T1000 (cell line): ENCODE data around the gene ZCCHC24.
A peak's percentile ranks its signal among the peaks of the same experiment; 100 is the strongest.
"Not testable (repeated sequence)": the region's sequence is repeated elsewhere in the genome, so short reads cannot be mapped to it uniquely, and the experiment has no call there.

Experiments used
- DNase-seq: peaks from one replicate; lab custom pipeline; 2025; ENCODE audit warnings: mixed read lengths; lab: John Stamatoyannopoulos, UW

ZCCHC24 gene

GRCh38 chr10:79346012-79346340 is 99.4 kb downstream of the ZCCHC24 start:
- DNase-seq: no peak

GRCh38 chr10:79345241-79346011 is 100.0 kb downstream of the ZCCHC24 start:
- DNase-seq: no peak

- no peak for DNase-seq
These were observed 100.8 kb downstream of the ZCCHC24 start for GRCh38 chr10:79344502-79345195.

- no peak for DNase-seq
These were observed 102.4 kb downstream of the ZCCHC24 start for GRCh38 chr10:79342811-79343561.

GRCh38 chr10:79342295-79342761 is 103.1 kb downstream of the ZCCHC24 start:
- DNase-seq: no peak

GRCh38 chr10:79340646-79341244 is 104.7 kb downstream of the ZCCHC24 start:
- DNase-seq: no peak

- DNase-seq: no peak
These were observed 106.2 kb downstream of the ZCCHC24 start for GRCh38 chr10:79339266-79339665.

- not testable (repeated sequence) for DNase-seq
These were observed 107.5 kb downstream of the ZCCHC24 start for GRCh38 chr10:79337783-79338469.

GRCh38 chr10:79336739-79337138 is 108.7 kb downstream of the ZCCHC24 start:
- DNase-seq: no peak

- DNase-seq: no peak
These were observed 109.1 kb downstream of the ZCCHC24 start for GRCh38 chr10:79336276-79336675.

GRCh38 chr10:79335470-79336235 is 109.8 kb downstream of the ZCCHC24 start:
- DNase-seq: no peak

- no peak for DNase-seq
These were observed 110.3 kb downstream of the ZCCHC24 start for GRCh38 chr10:79335094-79335469.

- no peak for DNase-seq
These were observed 110.9 kb downstream of the ZCCHC24 start for GRCh38 chr10:79334573-79334972.

GRCh38 chr10:79333513-79333912 is 111.9 kb downstream of the ZCCHC24 start:
- DNase-seq: peak; percentile 31

GRCh38 chr10:79332610-79333315 is 112.7 kb downstream of the ZCCHC24 start:
- DNase-seq: not testable (repeated sequence)
